Uterus (tissue), 4 donors: ENCODE measurements around the gene SLC9A8. TPM values are rescaled to one million over a fixed set of nuclear protein-coding genes. Genes with fewer than 3 reads are reported as not detected.

Experiments
- DNase-seq, 2 donors: peaks; one replicate each; pipeline ENCODE4 v3.0.0-alpha.2; 2019 to 2020
- H3K27ac ChIP-seq, 2 donors: fragments of 200-600 bp; sonication (generic); 1 replicate in 1 of 2; 2 replicates in 1 of 2; pipeline ENCODE4 v1.5.1; 2016 to 2018
- H3K27me3 ChIP-seq, 2 donors: fragments of 200-600 bp; sonication (generic); one replicate each; pipeline ENCODE4 v1.5.1; 2018 to 2019; ENCODE audit warnings: control low read depth in 1 of 2
- H3K36me3 ChIP-seq, 2 donors: fragments of 200-600 bp; sonication (generic); one replicate each; pipeline ENCODE4 v1.5.1; 2019; ENCODE audit warnings: control low read depth in 1 of 2
- H3K4me1 ChIP-seq, 2 donors: fragments of 200-600 bp; sonication (generic); one replicate each; pipeline ENCODE4 v1.5.1; 2018 to 2019; ENCODE audit warnings: control low read depth in 1 of 2
- H3K4me3 ChIP-seq, 2 donors: fragments of 200-600 bp; sonication (generic); 1 replicate in 1 of 2; 2 replicates in 1 of 2; pipeline ENCODE4 v1.5.1; 2018 to 2019; ENCODE audit warnings: mild to moderate bottlenecking in 1 of 2
- H3K9me3 ChIP-seq, 2 donors: fragments of 200-600 bp; sonication (generic); one replicate each; pipeline ENCODE4 v1.5.1; 2019; ENCODE audit warnings: control low read depth in 1 of 2
- POLR2A ChIP-seq, 2 donors: fragments of 450-650 bp; IDR thresholded peaks; one replicate each; pipeline ENCODE4 v1.6.1; 2016; ENCODE audit warnings: antibody characterized with exemption in 2 of 2, mild to moderate bottlenecking in 1 of 2, moderate library complexity in 1 of 2
- intact Hi-C: fragments of 100-400 bp; cut with DNase I; formaldehyde crosslinking; loops from one replicate; pipeline ENCODE4 v1.15.1; 2023; ENCODE audit warnings: low total_unique reads
- small RNA-seq: library from RNA; depleted of rRNA; stranded (forward); fragments of <200 nt; gene quantifications from one replicate; pipeline ENCODE3, GENCODE V24; 2016
- total RNA-seq, 4 donors: library from RNA; depleted of rRNA in 3 of 4; stranded (reverse); fragments of >200 nt in 3 of 4; gene quantifications; one replicate each; pipeline versions ENCODE4 v1.1.0 to v1.2.4, GENCODE V29; 2014 to 2023
- TF ChIP-seq, protein P1 (sequence below), 4 experiments: fragments of 200-600 bp in 2 of 4; fragments of 450-650 bp in 2 of 4; sonication (generic) in 2 of 4; IDR thresholded peaks; one replicate each; pipeline ENCODE4 v1.5.1; 2016 to 2019; ENCODE audit warnings: antibody characterized with exemption in 4 of 4, mild to moderate bottlenecking in 2 of 4, moderate library complexity in 1 of 4
- donor health status: DM: yes; HTN: yes; CAD: no.

The SLC9A8 gene
- total RNA-seq, 4 donors from 2014 or later, result 1.3 to 12.8 (median 4.3) TPM

DNA sequence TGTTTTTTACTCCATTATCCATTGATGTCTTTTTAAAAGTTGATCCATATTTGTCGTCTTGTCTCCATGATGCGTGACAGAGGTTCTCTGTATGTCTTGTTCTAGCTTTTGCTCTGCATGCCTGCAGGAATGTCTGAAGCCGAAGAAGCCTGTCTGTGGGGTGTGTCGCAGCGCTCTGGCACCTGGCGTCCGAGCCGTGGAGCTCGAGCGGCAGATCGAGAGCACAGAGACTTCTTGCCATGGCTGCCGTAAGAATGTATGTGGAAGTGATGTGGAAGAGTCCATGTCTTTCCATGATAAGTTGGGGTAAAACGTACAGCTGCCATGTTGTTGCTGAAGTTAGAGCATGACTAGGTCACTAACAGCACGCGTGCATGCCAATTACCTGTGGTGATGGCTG lies 128.8 kb downstream of the SLC9A8 start:
- intact Hi-C loops, result no loop called here
- DNase-seq, result no peak
- Histone ChIP-seq H3K27ac (no peak overlapping the region), H3K4me1 (peaks cover 0 to 19% of the 10 kb centered on the region in 2 donors), H3K9me3 (no peaks in the 10 kb centered on the region), H3K4me3 (no peak overlapping the region), H3K27me3 (no peaks in the 10 kb centered on the region), H3K36me3 (no peaks in the 10 kb centered on the region)
- no peak for TF ChIP-seq POLR2A (IDR thresholded peaks at IDR 0.05)
- TF ChIP-seq, protein P1, sequence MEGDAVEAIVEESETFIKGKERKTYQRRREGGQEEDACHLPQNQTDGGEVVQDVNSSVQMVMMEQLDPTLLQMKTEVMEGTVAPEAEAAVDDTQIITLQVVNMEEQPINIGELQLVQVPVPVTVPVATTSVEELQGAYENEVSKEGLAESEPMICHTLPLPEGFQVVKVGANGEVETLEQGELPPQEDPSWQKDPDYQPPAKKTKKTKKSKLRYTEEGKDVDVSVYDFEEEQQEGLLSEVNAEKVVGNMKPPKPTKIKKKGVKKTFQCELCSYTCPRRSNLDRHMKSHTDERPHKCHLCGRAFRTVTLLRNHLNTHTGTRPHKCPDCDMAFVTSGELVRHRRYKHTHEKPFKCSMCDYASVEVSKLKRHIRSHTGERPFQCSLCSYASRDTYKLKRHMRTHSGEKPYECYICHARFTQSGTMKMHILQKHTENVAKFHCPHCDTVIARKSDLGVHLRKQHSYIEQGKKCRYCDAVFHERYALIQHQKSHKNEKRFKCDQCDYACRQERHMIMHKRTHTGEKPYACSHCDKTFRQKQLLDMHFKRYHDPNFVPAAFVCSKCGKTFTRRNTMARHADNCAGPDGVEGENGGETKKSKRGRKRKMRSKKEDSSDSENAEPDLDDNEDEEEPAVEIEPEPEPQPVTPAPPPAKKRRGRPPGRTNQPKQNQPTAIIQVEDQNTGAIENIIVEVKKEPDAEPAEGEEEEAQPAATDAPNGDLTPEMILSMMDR (IDR thresholded peaks at IDR 0.05), result no peak

Small RNAs within 50 kb of the gene (small RNA-seq; reads per million reads assigned to genes)
- not detected for gene RF00017
- not detected for gene RF00019
- gene RNU6-919P, result not detected

Other genes starting within 250 kb of the SLC9A8 start
- 100 to 1,000 TPM in 3 of 4 donors, 10 to 100 TPM in 1; 64.7 to 460 (median 140) TPM for gene PTGIS, start 244.7 kb upstream of the SLC9A8 start, total RNA-seq
- 10 to 100 TPM; 13.5 to 59.0 (median 25.0) TPM for gene B4GALT5, start 99.0 kb upstream of the SLC9A8 start, total RNA-seq
- gene SPATA2, start 102.7 kb downstream of the SLC9A8 start, total RNA-seq, result 1 to 10 TPM; 2.4 to 9.2 (median 3.5) TPM
- 100 to 1,000 TPM in 2 of 4 donors, 10 to 100 TPM in 2; 37.6 to 118 (median 88.0) TPM for gene RNF114, start 123.6 kb downstream of the SLC9A8 start, total RNA-seq
- 10 to 100 TPM in 1 of 4 donors, 1 to 10 TPM in 3; 1.0 to 15.4 (median 4.5) TPM for gene SNAI1, start 170.2 kb downstream of the SLC9A8 start, total RNA-seq